Smooth muscle cell of the pulmonary artery (primary cell): ENCODE data around the gene SHROOM2. TPM values are rescaled to one million over a fixed set of nuclear protein-coding genes. Genes with fewer than 3 reads are reported as not detected.

Source experiments
- total RNA-seq: library from RNA; depleted of rRNA; stranded (reverse); fragments of >200 nt; gene quantifications from 2 replicates; pipeline ENCODE4 v1.2.3, GENCODE V29; 2014

The SHROOM2 gene, protein sequence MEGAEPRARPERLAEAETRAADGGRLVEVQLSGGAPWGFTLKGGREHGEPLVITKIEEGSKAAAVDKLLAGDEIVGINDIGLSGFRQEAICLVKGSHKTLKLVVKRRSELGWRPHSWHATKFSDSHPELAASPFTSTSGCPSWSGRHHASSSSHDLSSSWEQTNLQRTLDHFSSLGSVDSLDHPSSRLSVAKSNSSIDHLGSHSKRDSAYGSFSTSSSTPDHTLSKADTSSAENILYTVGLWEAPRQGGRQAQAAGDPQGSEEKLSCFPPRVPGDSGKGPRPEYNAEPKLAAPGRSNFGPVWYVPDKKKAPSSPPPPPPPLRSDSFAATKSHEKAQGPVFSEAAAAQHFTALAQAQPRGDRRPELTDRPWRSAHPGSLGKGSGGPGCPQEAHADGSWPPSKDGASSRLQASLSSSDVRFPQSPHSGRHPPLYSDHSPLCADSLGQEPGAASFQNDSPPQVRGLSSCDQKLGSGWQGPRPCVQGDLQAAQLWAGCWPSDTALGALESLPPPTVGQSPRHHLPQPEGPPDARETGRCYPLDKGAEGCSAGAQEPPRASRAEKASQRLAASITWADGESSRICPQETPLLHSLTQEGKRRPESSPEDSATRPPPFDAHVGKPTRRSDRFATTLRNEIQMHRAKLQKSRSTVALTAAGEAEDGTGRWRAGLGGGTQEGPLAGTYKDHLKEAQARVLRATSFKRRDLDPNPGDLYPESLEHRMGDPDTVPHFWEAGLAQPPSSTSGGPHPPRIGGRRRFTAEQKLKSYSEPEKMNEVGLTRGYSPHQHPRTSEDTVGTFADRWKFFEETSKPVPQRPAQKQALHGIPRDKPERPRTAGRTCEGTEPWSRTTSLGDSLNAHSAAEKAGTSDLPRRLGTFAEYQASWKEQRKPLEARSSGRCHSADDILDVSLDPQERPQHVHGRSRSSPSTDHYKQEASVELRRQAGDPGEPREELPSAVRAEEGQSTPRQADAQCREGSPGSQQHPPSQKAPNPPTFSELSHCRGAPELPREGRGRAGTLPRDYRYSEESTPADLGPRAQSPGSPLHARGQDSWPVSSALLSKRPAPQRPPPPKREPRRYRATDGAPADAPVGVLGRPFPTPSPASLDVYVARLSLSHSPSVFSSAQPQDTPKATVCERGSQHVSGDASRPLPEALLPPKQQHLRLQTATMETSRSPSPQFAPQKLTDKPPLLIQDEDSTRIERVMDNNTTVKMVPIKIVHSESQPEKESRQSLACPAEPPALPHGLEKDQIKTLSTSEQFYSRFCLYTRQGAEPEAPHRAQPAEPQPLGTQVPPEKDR (N-terminal part only)
- 0.07 and 0.72 TPM in 2 replicates for total RNA-seq

GRCh38 chrX:9785944-9786797 is at the start of gene SHROOM2:
TSS of gene SHROOM2 (plus strand) at chrX:9786429. CDS start at chrX:9786546, 117 bp downstream.

DNA sequence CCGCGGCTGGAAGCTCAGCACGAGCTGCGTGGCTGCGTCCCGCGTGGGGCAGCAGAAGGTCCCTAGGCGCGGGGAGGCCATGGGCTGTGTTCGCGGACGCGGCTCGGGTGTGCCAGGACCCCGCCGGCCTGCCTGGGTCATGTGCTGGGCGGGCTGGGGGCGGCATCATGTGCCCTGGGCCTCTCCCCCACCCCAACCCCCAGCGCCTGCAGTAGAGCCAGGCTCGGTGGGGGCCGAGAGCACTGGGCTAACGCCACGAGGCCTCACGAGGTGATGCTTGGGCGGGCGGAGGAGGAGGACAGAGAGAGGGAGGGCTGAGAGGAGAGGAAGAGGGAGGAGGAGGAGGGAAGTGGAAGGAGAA is 20.5 kb upstream of the SHROOM2 start, which contains the start of gene GPR143:
TSS of gene GPR143 (minus strand) at position 111 of the 361 bp plus-strand sequence. CDS start at position 81, 30 bp downstream.

GRCh38 chrX:9966775-9967408 is 180.7 kb downstream of the SHROOM2 start, which contains the start of gene CLDN34:
TSS of gene CLDN34 (plus strand) at chrX:9967358. CDS start at chrX:9967358, 0 bp downstream.

Other genes with a start within 250 kb of the SHROOM2 start
- not detected in 2 replicates for gene GPR143, start 20.6 kb upstream of the SHROOM2 start, total RNA-seq
- not detected in 2 replicates for gene CLDN34, start 180.9 kb downstream of the SHROOM2 start, total RNA-seq